Measurements from ENCODE around the gene EXTL1. TPM values are rescaled to one million over a fixed set of nuclear protein-coding genes. Genes with fewer than 3 reads are reported as not detected.

Gene EXTL1
- 1.0 and 1.1 TPM in 2 replicates for total RNA-seq (2021)
- long read RNA-seq: 0 reads

GRCh38 chr1:26021647-26022403 lies at the start of gene EXTL1:
TSS of gene EXTL1 (plus strand) at chr1:26021775. CDS start at chr1:26022647, 872 bp downstream.
- Histone ChIP-seq H2AFZ (ENCODE audit: low read length) (no peak within 1 kb of the TSS), H3K27me3 (ENCODE audit: insufficient read depth, low read length) (no peaks in the 10 kb centered on the region), H4K20me1 (ENCODE audit: control insufficient read depth, insufficient read depth, insufficient read length) (no peaks in the 10 kb centered on the region), H3K9ac (ENCODE audit: extremely low read depth, insufficient read length, low read length) (no peak within 1 kb of the TSS), H3K14ac (ENCODE audit: insufficient read depth, low read length) (no peak within 1 kb of the TSS), H3K9me3 (ENCODE audit: control insufficient read depth, low read depth, low read length) (no peaks in the 10 kb centered on the region), H4K8ac (replicated peaks; ENCODE audit: insufficient read length, low read depth, low read length) (no peak within 1 kb of the TSS), H3K79me2 (ENCODE audit: insufficient read depth, low read length) (no peaks in the 10 kb centered on the region), H3K56ac (ENCODE audit: insufficient read length, low read depth, low read length) (no peak within 1 kb of the TSS), H4K5ac (ENCODE audit: insufficient read length, low read depth, low read length) (no peak within 1 kb of the TSS), H3K79me1 (ENCODE audit: insufficient read depth, low read depth, low read length, poor library complexity, severe bottlenecking) (no peaks in the 10 kb centered on the region), H4K91ac (ENCODE audit: insufficient read length, low read depth, low read length) (no peak within 1 kb of the TSS), H3K4ac (ENCODE audit: low read depth, low read length) (no peak within 1 kb of the TSS), H3K4me2 (ENCODE audit: insufficient read depth, insufficient read length, low read length) (peak within 1 kb of the TSS; percentile 26), H3K23me2 (ENCODE audit: insufficient read length, low read depth, low read length, poor library complexity, severe bottlenecking) (no peaks in the 10 kb centered on the region), H2BK120ac (ENCODE audit: low read depth, low read length, poor library complexity, severe bottlenecking) (no peak within 1 kb of the TSS), H2BK5ac (ENCODE audit: insufficient read length, low read length) (no peak within 1 kb of the TSS), H3K27ac (ENCODE audit: insufficient read length, low read depth, low read length) (no peak within 1 kb of the TSS), H3K18ac (ENCODE audit: insufficient read length, low read depth, low read length) (no peak within 1 kb of the TSS), H3K23ac (ENCODE audit: insufficient read length, low read depth, low read length) (no peak within 1 kb of the TSS), H2BK12ac (ENCODE audit: insufficient read length, low read depth, low read length) (no peak within 1 kb of the TSS), H2BK20ac (ENCODE audit: low read depth, low read length, poor library complexity, severe bottlenecking) (no peak within 1 kb of the TSS), H3K4me1 (ENCODE audit: insufficient read depth, low read length) (no peaks in the 10 kb centered on the region), H3T11ph (ENCODE audit: low read length) (no peak within 1 kb of the TSS), H2BK15ac (ENCODE audit: low read depth, low read length) (no peak within 1 kb of the TSS), H2AK5ac (ENCODE audit: insufficient read length, low read length) (no peak within 1 kb of the TSS)
- no CpG with 5 or more reads among the region's 15 CpGs for WGBS (ENCODE audit: extremely low coverage, insufficient read length, low lambda C conversion rate)
- peaks cover 14 to 35% of the 10 kb centered on the region in 2 experiments for H3K4me1 Mint-ChIP-seq
- peak within 1 kb of the TSS in 2 of 3 experiments; percentile 39 to 68; a peak in 3 of 7 replicates for H3K27ac Mint-ChIP-seq
- TF ChIP-seq CTCF (conservative IDR thresholded peaks at IDR 0.05): no peak
- H3K4me3 Mint-ChIP-seq: peak within 1 kb of the TSS; percentile 75 to 89
- no peaks in the 10 kb centered on the region for H3K36me3 Mint-ChIP-seq (ENCODE audit: insufficient read depth in 1 of 3, low read depth in 3 of 3)
- peaks cover 3% of the 10 kb centered on the region for H3K27me3 Mint-ChIP-seq (ENCODE audit: low read depth)
- no peaks in the 10 kb centered on the region for H3K9me3 Mint-ChIP-seq
- DNase-seq: peak; percentile 85

All from H9 (cell line).